ENCODE data around the gene LRRC8B.
"Not testable (repeated sequence)": the region's sequence is repeated elsewhere in the genome, so short reads cannot be mapped to it uniquely, and the experiment has no call there.

The LRRC8B gene

GRCh38 chr1:89542345-89542744, 17.7 kb downstream of the LRRC8B start:
- TF ChIP-seq EZH2phosphoT487 (IDR thresholded peaks at IDR 0.05; ENCODE audit: borderline replicate concordance) (no peak), CTCF (conservative IDR thresholded peaks at IDR 0.05; ENCODE audit: low read length) (no peak)
- Histone ChIP-seq H3K4me3 (ENCODE audit: low read length, poor library complexity, severe bottlenecking) (no peak overlapping the region), H3K36me3 (ENCODE audit: insufficient read depth, low read length) (no peaks in the 10 kb centered on the region), H3K79me2 (ENCODE audit: insufficient read depth, low read length) (peaks cover 80% of the 10 kb centered on the region), H3K9ac (ENCODE audit: low read depth, low read length, poor library complexity, severe bottlenecking) (no peak overlapping the region), H3K27me3 (ENCODE audit: insufficient read depth, low read length, poor library complexity, severe bottlenecking) (no peaks in the 10 kb centered on the region), H3K4me1 (ENCODE audit: insufficient read depth, low read length, poor library complexity, severe bottlenecking) (peaks cover 13% of the 10 kb centered on the region), H3K4me2 (ENCODE audit: low read depth, low read length, poor library complexity, severe bottlenecking) (no peak overlapping the region), H3K9me2 (replicated peaks; ENCODE audit: low read depth, low read length) (no peaks in the 10 kb centered on the region), H4K20me1 (ENCODE audit: insufficient read depth, low read length, poor library complexity, severe bottlenecking) (peaks cover 10% of the 10 kb centered on the region), H3K9me3 (ENCODE audit: insufficient read depth, low read depth, low read length) (no peaks in the 10 kb centered on the region), H2AFZ (ENCODE audit: low read length) (no peak overlapping the region), H3F3A (ENCODE audit: low read depth) (no peaks in the 10 kb centered on the region)

GRCh38 chr1:89543632-89544031, 19.0 kb downstream of the LRRC8B start:
- not testable (repeated sequence) for H3K4me1 ChIP-seq (ENCODE audit: insufficient read depth, low read length, poor library complexity, severe bottlenecking); H3K9ac ChIP-seq (ENCODE audit: low read depth, low read length, poor library complexity, severe bottlenecking); H2AFZ ChIP-seq (ENCODE audit: low read length); H3F3A ChIP-seq (ENCODE audit: low read depth); H3K9me2 ChIP-seq (replicated peaks; ENCODE audit: low read depth, low read length); H3K4me3 ChIP-seq (ENCODE audit: low read length, poor library complexity, severe bottlenecking); H3K27me3 ChIP-seq (ENCODE audit: insufficient read depth, low read length, poor library complexity, severe bottlenecking); H3K4me2 ChIP-seq (ENCODE audit: low read depth, low read length, poor library complexity, severe bottlenecking); H3K9me3 ChIP-seq (ENCODE audit: insufficient read depth, low read depth, low read length); H3K36me3 ChIP-seq (ENCODE audit: insufficient read depth, low read length)
- H3K79me2 ChIP-seq (ENCODE audit: insufficient read depth, low read length) = peaks cover 77% of the 10 kb centered on the region
- H4K20me1 ChIP-seq (ENCODE audit: insufficient read depth, low read length, poor library complexity, severe bottlenecking) = peaks cover 10% of the 10 kb centered on the region

- TF ChIP-seq EZH2phosphoT487 (IDR thresholded peaks at IDR 0.05; ENCODE audit: borderline replicate concordance) = no peak
- TF ChIP-seq CTCF (conservative IDR thresholded peaks at IDR 0.05; ENCODE audit: low read length) = no peak
- Histone ChIP-seq H3K9me3 (ENCODE audit: insufficient read depth, low read depth, low read length) (no peaks in the 10 kb centered on the region), H3K27me3 (ENCODE audit: insufficient read depth, low read length, poor library complexity, severe bottlenecking) (no peaks in the 10 kb centered on the region), H3K4me3 (ENCODE audit: low read length, poor library complexity, severe bottlenecking) (no peak overlapping the region), H3K9ac (ENCODE audit: low read depth, low read length, poor library complexity, severe bottlenecking) (no peak overlapping the region), H3F3A (ENCODE audit: low read depth) (no peaks in the 10 kb centered on the region), H3K4me1 (ENCODE audit: insufficient read depth, low read length, poor library complexity, severe bottlenecking) (peaks cover 3% of the 10 kb centered on the region), H3K36me3 (ENCODE audit: insufficient read depth, low read length) (peaks cover 3% of the 10 kb centered on the region; the same call in 1 of the 2 replicates), H4K20me1 (ENCODE audit: insufficient read depth, low read length, poor library complexity, severe bottlenecking) (peaks cover 4% of the 10 kb centered on the region), H3K4me2 (ENCODE audit: low read depth, low read length, poor library complexity, severe bottlenecking) (no peak overlapping the region), H3K9me2 (replicated peaks; ENCODE audit: low read depth, low read length) (no peaks in the 10 kb centered on the region), H3K79me2 (ENCODE audit: insufficient read depth, low read length) (peaks cover 70% of the 10 kb centered on the region), H2AFZ (ENCODE audit: low read length) (no peak overlapping the region)
Observed at GRCh38 chr1:89545264-89546038, 20.8 kb downstream of the LRRC8B start.

All from Loucy (cell line).